ENCODE measurements around the gene CALR3.
A peak's percentile ranks its signal among the peaks of the same experiment; 100 is the strongest.

Gene CALR3

GRCh38 chr19:16541526-16542044 is 45.6 kb upstream of the CALR3 start:
- ChIA-PET POLR2A (interaction anchor here (1.9 kb wide), 1 partner anchor 24 kb away, joined by 7 read pairs; no protein-coding TSS in a partner anchor), CTCF (interaction anchor here (0.6 to 1.3 kb wide), 3 partner anchors 42 to 152 kb away, joined by 4 to 5 read pairs (median 4); no protein-coding TSS in a partner anchor)
- H3K27me3 ChIP-seq (replicated peaks in 2 of 5; ENCODE audit: control insufficient read depth in 4 of 5, insufficient read depth in 5 of 5, low read length in 4 of 5), result no peaks in the 10 kb centered on the region
- no peak for DNase-seq
- 2% methylated on average over 16 of the region's 29 CpGs for WGBS (ENCODE audit: insufficient coverage)
- H3K27ac ChIP-seq (ENCODE audit: insufficient read depth in 1 of 2, low read depth in 1 of 2, low read length in 2 of 2, poor library complexity in 1 of 2, severe bottlenecking in 2 of 2), result peak overlapping the region; percentile 72 to 86
- H3K36me3 ChIP-seq (ENCODE audit: control insufficient read depth in 4 of 4, insufficient read depth in 4 of 4, low read length in 3 of 4), result peaks cover 2 to 33% (median 16%) of the 10 kb centered on the region in 4 experiments
- H3K4me3 ChIP-seq (ENCODE audit: control insufficient read depth in 1 of 7, extremely low read depth in 1 of 7, insufficient read depth in 4 of 7, low read depth in 2 of 7, low read length in 6 of 7), result peak overlapping the region; percentile 76 to 97 (median 92)
- peaks cover 9 to 32% (median 23%) of the 10 kb centered on the region in 4 experiments for H3K4me1 ChIP-seq (ENCODE audit: control extremely low read depth in 1 of 4, control insufficient read depth in 4 of 4, insufficient read depth in 4 of 4, low read length in 3 of 4)
- no peaks in the 10 kb centered on the region for H3K9me3 ChIP-seq (ENCODE audit: control extremely low read depth in 1 of 5, control insufficient read depth in 4 of 5, insufficient read depth in 2 of 5, low read depth in 1 of 5, low read length in 4 of 5)

DNA sequence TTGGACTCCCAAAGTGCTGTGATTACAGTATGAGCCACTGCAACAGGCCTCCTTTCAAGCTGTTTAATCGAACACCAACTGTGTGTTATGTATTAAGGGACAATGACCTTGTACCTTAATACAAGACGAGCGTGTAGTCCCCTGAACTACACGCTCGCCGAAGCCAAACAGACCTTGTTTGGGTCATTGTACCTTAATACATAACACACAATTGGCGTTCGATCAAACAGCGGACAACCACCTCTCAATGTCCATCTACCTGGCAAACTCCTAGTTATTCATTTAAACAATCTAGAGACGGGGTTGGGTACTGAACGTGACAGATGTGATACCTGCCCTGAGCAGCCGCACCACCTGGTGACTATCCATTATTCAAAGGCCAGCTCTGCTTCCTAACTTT is 45.0 kb upstream of the CALR3 start:
- H3K27me3 ChIP-seq (replicated peaks in 2 of 5; ENCODE audit: control insufficient read depth in 4 of 5, insufficient read depth in 5 of 5, low read length in 4 of 5), result no peaks in the 10 kb centered on the region
- ChIA-PET POLR2A (no interaction called here), CTCF (interaction anchor here (1.2 to 1.3 kb wide), 2 partner anchors 43 to 50 kb away, joined by 4 to 5 read pairs; no protein-coding TSS in a partner anchor)
- WGBS (ENCODE audit: insufficient coverage), result 90% methylated on average over 11 of the region's 12 CpGs
- peaks cover 2 to 38% (median 20%) of the 10 kb centered on the region in 4 experiments for H3K36me3 ChIP-seq (ENCODE audit: control insufficient read depth in 4 of 4, insufficient read depth in 4 of 4, low read length in 3 of 4)
- H3K4me3 ChIP-seq (ENCODE audit: control insufficient read depth in 1 of 7, extremely low read depth in 1 of 7, insufficient read depth in 4 of 7, low read depth in 2 of 7, low read length in 6 of 7), result peak overlapping the region in 6 of 7 experiments; percentile 76 to 97 (median 90)
- no peaks in the 10 kb centered on the region for H3K9me3 ChIP-seq (ENCODE audit: control extremely low read depth in 1 of 5, control insufficient read depth in 4 of 5, insufficient read depth in 2 of 5, low read depth in 1 of 5, low read length in 4 of 5)
- no peak for DNase-seq
- peaks cover 9 to 32% (median 23%) of the 10 kb centered on the region in 4 experiments for H3K4me1 ChIP-seq (ENCODE audit: control extremely low read depth in 1 of 4, control insufficient read depth in 4 of 4, insufficient read depth in 4 of 4, low read length in 3 of 4)
- H3K27ac ChIP-seq (ENCODE audit: insufficient read depth in 1 of 2, low read depth in 1 of 2, low read length in 2 of 2, poor library complexity in 1 of 2, severe bottlenecking in 2 of 2), result peak overlapping the region; percentile 72 to 86

GRCh38 chr19:16537111-16537510 is 41.1 kb upstream of the CALR3 start:
- peaks cover 2 to 75% (median 47%) of the 10 kb centered on the region in 4 experiments for H3K36me3 ChIP-seq (ENCODE audit: control insufficient read depth in 4 of 4, insufficient read depth in 4 of 4, low read length in 3 of 4)
- CTCF ChIA-PET, result interaction anchor here (0.7 to 1.2 kb wide), 3 partner anchors 31 to 1420 kb away, joined by 3 to 4 read pairs (median 3); no protein-coding TSS in a partner anchor
- no peak overlapping the region for H3K27ac ChIP-seq (ENCODE audit: insufficient read depth in 1 of 2, low read depth in 1 of 2, low read length in 2 of 2, poor library complexity in 1 of 2, severe bottlenecking in 2 of 2)
- H3K27me3 ChIP-seq (replicated peaks in 2 of 5; ENCODE audit: control insufficient read depth in 4 of 5, insufficient read depth in 5 of 5, low read length in 4 of 5), result no peaks in the 10 kb centered on the region
- POLR2A ChIA-PET, result interaction anchor here (0.6 kb wide), 1 partner anchor 25 kb away, joined by 4 read pairs; no protein-coding TSS in a partner anchor
- H3K4me1 ChIP-seq (ENCODE audit: control extremely low read depth in 1 of 4, control insufficient read depth in 4 of 4, insufficient read depth in 4 of 4, low read length in 3 of 4), result peaks cover 3 to 13% (median 12%) of the 10 kb centered on the region in 4 experiments
- H3K9me3 ChIP-seq (ENCODE audit: control extremely low read depth in 1 of 5, control insufficient read depth in 4 of 5, insufficient read depth in 2 of 5, low read depth in 1 of 5, low read length in 4 of 5), result no peaks in the 10 kb centered on the region
- WGBS (ENCODE audit: insufficient coverage), result 98% methylated on average over 11 of the region's 13 CpGs
- no peak overlapping the region for H3K4me3 ChIP-seq (ENCODE audit: control insufficient read depth in 1 of 7, extremely low read depth in 1 of 7, insufficient read depth in 4 of 7, low read depth in 2 of 7, low read length in 6 of 7)
- no peak for DNase-seq

- no peak overlapping the region for H3K4me3 ChIP-seq (ENCODE audit: control insufficient read depth in 1 of 7, extremely low read depth in 1 of 7, insufficient read depth in 4 of 7, low read depth in 2 of 7, low read length in 6 of 7)
- H3K27me3 ChIP-seq (replicated peaks in 2 of 5; ENCODE audit: control insufficient read depth in 4 of 5, insufficient read depth in 5 of 5, low read length in 4 of 5), result no peaks in the 10 kb centered on the region
- H3K9me3 ChIP-seq (ENCODE audit: control extremely low read depth in 1 of 5, control insufficient read depth in 4 of 5, insufficient read depth in 2 of 5, low read depth in 1 of 5, low read length in 4 of 5), result no peaks in the 10 kb centered on the region
- H3K4me1 ChIP-seq (ENCODE audit: control extremely low read depth in 1 of 4, control insufficient read depth in 4 of 4, insufficient read depth in 4 of 4, low read length in 3 of 4), result peaks cover under 1 to 8% (median 6%) of the 10 kb centered on the region in 4 experiments
- peaks cover 4 to 84% (median 55%) of the 10 kb centered on the region in 4 experiments for H3K36me3 ChIP-seq (ENCODE audit: control insufficient read depth in 4 of 4, insufficient read depth in 4 of 4, low read length in 3 of 4)
- no peak overlapping the region for H3K27ac ChIP-seq (ENCODE audit: insufficient read depth in 1 of 2, low read depth in 1 of 2, low read length in 2 of 2, poor library complexity in 1 of 2, severe bottlenecking in 2 of 2)
- ChIA-PET CTCF (no interaction called here), POLR2A (no interaction called here)
- no peak for DNase-seq
- WGBS (ENCODE audit: insufficient coverage), result 95% methylated on average over 6 of the region's 9 CpGs
These were observed 40.2 kb upstream of the CALR3 start for GRCh38 chr19:16536130-16536529.

DNA sequence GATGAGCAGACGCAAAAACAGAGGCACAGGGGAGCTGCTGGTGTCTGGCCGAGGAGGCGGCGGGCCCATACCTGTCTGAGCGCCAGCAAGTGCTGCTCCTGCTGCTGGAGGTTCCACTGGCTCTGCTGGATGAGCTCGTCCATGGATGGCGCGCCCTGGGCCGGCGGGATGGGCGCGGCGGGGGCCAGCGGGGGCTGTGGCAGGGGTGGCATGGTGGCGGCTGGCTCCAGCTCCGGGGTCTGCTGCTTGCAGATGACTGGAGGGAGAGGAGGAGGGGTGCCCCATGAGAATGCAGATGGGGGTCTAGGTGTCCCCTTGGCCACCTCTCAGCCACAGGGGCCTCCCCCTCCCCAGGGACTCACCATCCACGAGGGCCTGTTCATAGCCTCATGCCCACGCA is 39.4 kb upstream of the CALR3 start:
- Histone ChIP-seq H3K9me3 (ENCODE audit: control extremely low read depth in 1 of 5, control insufficient read depth in 4 of 5, insufficient read depth in 2 of 5, low read depth in 1 of 5, low read length in 4 of 5) (no peaks in the 10 kb centered on the region), H3K4me3 (ENCODE audit: control insufficient read depth in 1 of 7, extremely low read depth in 1 of 7, insufficient read depth in 4 of 7, low read depth in 2 of 7, low read length in 6 of 7) (no peak overlapping the region), H3K4me1 (ENCODE audit: control extremely low read depth in 1 of 4, control insufficient read depth in 4 of 4, insufficient read depth in 4 of 4, low read length in 3 of 4) (peaks cover 0 to 2% (median under 1%) of the 10 kb centered on the region in 4 experiments), H3K36me3 (ENCODE audit: control insufficient read depth in 4 of 4, insufficient read depth in 4 of 4, low read length in 3 of 4) (peaks cover 4 to 87% (median 61%) of the 10 kb centered on the region in 4 experiments), H3K27me3 (replicated peaks in 2 of 5; ENCODE audit: control insufficient read depth in 4 of 5, insufficient read depth in 5 of 5, low read length in 4 of 5) (no peaks in the 10 kb centered on the region), H3K27ac (ENCODE audit: insufficient read depth in 1 of 2, low read depth in 1 of 2, low read length in 2 of 2, poor library complexity in 1 of 2, severe bottlenecking in 2 of 2) (no peak overlapping the region)
- CTCF ChIA-PET, result interaction anchor here (0.6 to 1.7 kb wide), 3 partner anchors 18 to 42 kb away, joined by 3 read pairs; no protein-coding TSS in a partner anchor
- DNase-seq, result no peak
- WGBS (ENCODE audit: insufficient coverage), result 97% methylated on average over 15 of the region's 18 CpGs
- POLR2A ChIA-PET, result interaction anchor here (0.6 kb wide), 1 partner anchor 94 kb away, joined by 3 read pairs; no protein-coding TSS in a partner anchor

DNA sequence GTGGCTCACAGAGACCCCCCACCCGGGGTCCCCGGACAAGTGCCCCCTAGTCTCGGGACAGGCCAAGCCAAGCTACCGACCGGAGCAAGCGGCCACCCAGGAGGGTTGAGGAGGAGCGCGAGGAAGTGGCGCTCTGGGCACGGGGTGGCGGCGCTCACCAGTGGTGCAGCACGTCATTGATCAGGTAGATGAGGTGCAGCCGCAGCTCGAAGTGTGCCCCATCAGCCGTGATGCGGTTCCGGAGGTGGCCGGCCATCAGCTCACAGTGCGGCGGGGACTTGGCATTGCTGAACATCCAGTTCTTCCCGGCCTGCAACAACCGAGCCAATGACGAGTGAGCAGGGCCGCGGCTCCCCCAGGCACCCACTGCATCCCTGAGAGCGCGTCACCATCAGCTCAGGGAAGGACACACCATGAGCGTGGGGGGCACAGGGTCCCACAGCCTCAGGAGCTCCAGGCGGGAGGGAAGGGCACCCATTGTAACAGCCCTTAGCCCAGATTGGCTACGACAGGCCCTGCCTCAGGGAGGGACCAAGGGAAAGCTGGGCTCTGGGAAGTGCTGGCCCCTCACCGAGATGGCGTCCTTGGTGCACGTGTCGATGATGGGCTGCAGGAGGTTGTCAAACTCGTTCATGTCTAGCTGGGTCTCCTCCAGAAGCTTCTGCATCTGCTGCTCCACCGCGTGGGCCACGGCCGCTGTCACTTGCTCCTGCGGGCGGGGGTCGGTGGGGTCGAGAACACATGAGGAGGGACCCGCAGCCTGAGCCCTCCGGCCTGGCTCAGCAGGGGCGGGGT is 36.7 kb upstream of the CALR3 start:
- H3K4me1 ChIP-seq (ENCODE audit: control extremely low read depth in 1 of 4, control insufficient read depth in 4 of 4, insufficient read depth in 4 of 4, low read length in 3 of 4), result no peaks in the 10 kb centered on the region
- peaks cover 11 to 93% (median 75%) of the 10 kb centered on the region in 4 experiments for H3K36me3 ChIP-seq (ENCODE audit: control insufficient read depth in 4 of 4, insufficient read depth in 4 of 4, low read length in 3 of 4)
- H3K27ac ChIP-seq (ENCODE audit: insufficient read depth in 1 of 2, low read depth in 1 of 2, low read length in 2 of 2, poor library complexity in 1 of 2, severe bottlenecking in 2 of 2), result no peak overlapping the region
- DNase-seq, result no peak
- ChIA-PET POLR2A (no interaction called here), CTCF (interaction anchor here (1.0 to 1.5 kb wide), 2 partner anchors 75 to 79 kb away, joined by 3 read pairs; no protein-coding TSS in a partner anchor)
- H3K4me3 ChIP-seq (ENCODE audit: control insufficient read depth in 1 of 7, extremely low read depth in 1 of 7, insufficient read depth in 4 of 7, low read depth in 2 of 7, low read length in 6 of 7), result no peak overlapping the region
- H3K27me3 ChIP-seq (replicated peaks in 2 of 5; ENCODE audit: control insufficient read depth in 4 of 5, insufficient read depth in 5 of 5, low read length in 4 of 5), result no peaks in the 10 kb centered on the region
- WGBS (ENCODE audit: insufficient coverage), result 96% methylated on average over 47 of the region's 47 CpGs
- no peaks in the 10 kb centered on the region for H3K9me3 ChIP-seq (ENCODE audit: control extremely low read depth in 1 of 5, control insufficient read depth in 4 of 5, insufficient read depth in 2 of 5, low read depth in 1 of 5, low read length in 4 of 5)

DNA sequence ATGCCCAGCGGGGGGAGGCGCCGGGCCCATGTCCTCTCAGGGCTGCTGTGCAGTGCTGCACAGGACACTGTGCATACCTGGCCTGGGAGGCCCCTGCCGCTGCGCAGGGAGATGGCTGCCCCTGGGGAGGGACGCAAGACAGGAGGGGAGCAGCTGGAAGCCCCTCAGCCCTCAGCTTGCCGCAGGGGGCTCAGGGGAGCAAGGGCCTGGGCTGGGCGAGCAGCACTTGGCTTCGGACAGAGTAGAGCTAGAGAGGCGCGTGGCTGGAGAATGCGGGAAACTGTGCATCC is 35.4 kb upstream of the CALR3 start:
- ChIA-PET CTCF (interaction anchor here (0.9 to 1.5 kb wide), 2 partner anchors 60 to 76 kb away, joined by 3 read pairs; no protein-coding TSS in a partner anchor), POLR2A (no interaction called here)
- Histone ChIP-seq H3K9me3 (ENCODE audit: control extremely low read depth in 1 of 5, control insufficient read depth in 4 of 5, insufficient read depth in 2 of 5, low read depth in 1 of 5, low read length in 4 of 5) (no peaks in the 10 kb centered on the region), H3K27ac (ENCODE audit: insufficient read depth in 1 of 2, low read depth in 1 of 2, low read length in 2 of 2, poor library complexity in 1 of 2, severe bottlenecking in 2 of 2) (no peak overlapping the region), H3K4me1 (ENCODE audit: control extremely low read depth in 1 of 4, control insufficient read depth in 4 of 4, insufficient read depth in 4 of 4, low read length in 3 of 4) (no peaks in the 10 kb centered on the region), H3K36me3 (ENCODE audit: control insufficient read depth in 4 of 4, insufficient read depth in 4 of 4, low read length in 3 of 4) (peaks cover 13 to 95% (median 79%) of the 10 kb centered on the region in 4 experiments), H3K4me3 (ENCODE audit: control insufficient read depth in 1 of 7, extremely low read depth in 1 of 7, insufficient read depth in 4 of 7, low read depth in 2 of 7, low read length in 6 of 7) (no peak overlapping the region), H3K27me3 (replicated peaks in 2 of 5; ENCODE audit: control insufficient read depth in 4 of 5, insufficient read depth in 5 of 5, low read length in 4 of 5) (no peaks in the 10 kb centered on the region)
- DNase-seq, result no peak
- WGBS (ENCODE audit: insufficient coverage), result 95% methylated on average over 12 of the region's 12 CpGs
